ENCODE measurements around the gene ZBED2. TPM values are rescaled to one million over a fixed set of nuclear protein-coding genes. Genes with fewer than 3 reads are reported as not detected.

The ZBED2 gene
- total RNA-seq, 3 donors from 2014 or later = not detected

DNA sequence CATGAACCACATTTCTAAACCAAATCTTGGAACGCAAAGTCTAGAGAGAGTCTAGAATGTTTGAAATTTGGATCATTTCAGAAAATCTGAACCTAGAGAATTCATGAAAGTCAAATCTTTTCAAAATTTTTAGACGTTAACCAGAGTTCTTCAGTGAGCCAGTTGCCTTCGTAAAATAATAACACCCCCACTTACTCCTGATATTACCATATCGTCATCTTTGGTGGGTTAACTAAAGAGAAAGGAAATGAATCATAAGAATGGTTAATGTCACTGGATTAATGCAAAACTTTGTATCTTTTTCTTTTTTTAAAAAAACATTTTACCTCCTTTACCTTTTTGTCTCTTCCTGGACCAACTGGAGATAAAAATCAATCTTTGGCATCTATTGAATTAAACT, 1.2 kb upstream of the ZBED2 start:
- H3K4me3 ChIP-seq = no peak overlapping the region
- no peak for DNase-seq (ENCODE audit: low spot score in 2 of 2)
- H3K9me3 ChIP-seq = no peaks in the 10 kb centered on the region
- no peaks in the 10 kb centered on the region for H3K27me3 ChIP-seq
- intact Hi-C loops (cut with DNase I; ENCODE audit: low total_unique reads) = no loop called here
- H3K4me1 ChIP-seq = no peaks in the 10 kb centered on the region
- no peak for TF ChIP-seq POLR2A (IDR thresholded peaks at IDR 0.05)
- no peak overlapping the region for H3K27ac ChIP-seq
- peaks cover 4% of the 10 kb centered on the region for H3K36me3 ChIP-seq

DNA sequence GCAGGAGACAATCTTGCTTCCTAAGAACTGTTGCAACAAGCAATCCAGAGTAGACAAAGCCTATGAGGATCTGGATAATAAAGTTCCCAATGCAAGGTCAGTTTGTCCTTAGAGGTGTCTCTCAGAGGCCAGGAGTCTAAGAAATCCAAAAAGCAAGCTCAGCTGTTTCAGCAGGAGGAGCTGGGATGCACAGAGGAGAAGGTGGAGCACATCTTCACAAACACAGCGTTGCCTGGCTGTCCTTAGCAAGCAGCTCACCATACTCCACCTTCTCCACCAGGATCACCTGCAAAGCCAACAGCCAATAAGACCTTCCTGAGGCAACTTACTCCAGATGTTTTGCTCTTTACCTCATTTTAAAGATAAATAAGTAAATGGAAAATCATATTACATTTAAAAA, 365 bp downstream of the ZBED2 start:
- Histone ChIP-seq H3K27me3 (no peaks in the 10 kb centered on the region), H3K36me3 (no peaks in the 10 kb centered on the region), H3K9me3 (no peaks in the 10 kb centered on the region), H3K27ac (no peak overlapping the region), H3K4me1 (no peaks in the 10 kb centered on the region), H3K4me3 (no peak overlapping the region)
- intact Hi-C loops (cut with DNase I; ENCODE audit: low total_unique reads) = no loop called here
- TF ChIP-seq, protein P1, sequence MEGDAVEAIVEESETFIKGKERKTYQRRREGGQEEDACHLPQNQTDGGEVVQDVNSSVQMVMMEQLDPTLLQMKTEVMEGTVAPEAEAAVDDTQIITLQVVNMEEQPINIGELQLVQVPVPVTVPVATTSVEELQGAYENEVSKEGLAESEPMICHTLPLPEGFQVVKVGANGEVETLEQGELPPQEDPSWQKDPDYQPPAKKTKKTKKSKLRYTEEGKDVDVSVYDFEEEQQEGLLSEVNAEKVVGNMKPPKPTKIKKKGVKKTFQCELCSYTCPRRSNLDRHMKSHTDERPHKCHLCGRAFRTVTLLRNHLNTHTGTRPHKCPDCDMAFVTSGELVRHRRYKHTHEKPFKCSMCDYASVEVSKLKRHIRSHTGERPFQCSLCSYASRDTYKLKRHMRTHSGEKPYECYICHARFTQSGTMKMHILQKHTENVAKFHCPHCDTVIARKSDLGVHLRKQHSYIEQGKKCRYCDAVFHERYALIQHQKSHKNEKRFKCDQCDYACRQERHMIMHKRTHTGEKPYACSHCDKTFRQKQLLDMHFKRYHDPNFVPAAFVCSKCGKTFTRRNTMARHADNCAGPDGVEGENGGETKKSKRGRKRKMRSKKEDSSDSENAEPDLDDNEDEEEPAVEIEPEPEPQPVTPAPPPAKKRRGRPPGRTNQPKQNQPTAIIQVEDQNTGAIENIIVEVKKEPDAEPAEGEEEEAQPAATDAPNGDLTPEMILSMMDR (IDR thresholded peaks at IDR 0.05) = no peak
- no peak for TF ChIP-seq POLR2A (IDR thresholded peaks at IDR 0.05)
- TF ChIP-seq POLR2AphosphoS5 (IDR thresholded peaks at IDR 0.05) = no peak
- no peak for DNase-seq (ENCODE audit: low spot score in 2 of 2)

DNA sequence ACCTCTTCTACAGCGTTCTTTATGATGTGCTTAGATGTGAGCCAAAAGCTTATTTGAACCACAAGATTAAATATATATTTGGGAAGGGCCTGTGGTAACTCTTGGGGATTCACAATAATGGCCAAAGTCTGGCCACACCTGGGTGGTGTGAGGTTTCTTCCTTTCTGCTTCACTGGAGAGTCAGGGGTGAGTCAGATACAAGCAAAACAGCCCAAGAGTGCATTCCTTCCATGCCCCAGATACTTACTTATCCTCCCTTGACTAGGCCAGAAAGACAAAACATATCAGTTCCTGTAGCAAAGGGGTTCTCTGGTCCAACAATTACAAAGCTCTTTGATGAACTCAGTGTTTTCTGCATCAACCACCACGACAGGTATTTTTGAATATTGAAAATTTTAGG, 941 bp downstream of the ZBED2 start:
- no peak for TF ChIP-seq POLR2A (IDR thresholded peaks at IDR 0.05)
- TF ChIP-seq POLR2AphosphoS5 (IDR thresholded peaks at IDR 0.05) = no peak
- TF ChIP-seq, protein P1 (IDR thresholded peaks at IDR 0.05) = no peak

DNA sequence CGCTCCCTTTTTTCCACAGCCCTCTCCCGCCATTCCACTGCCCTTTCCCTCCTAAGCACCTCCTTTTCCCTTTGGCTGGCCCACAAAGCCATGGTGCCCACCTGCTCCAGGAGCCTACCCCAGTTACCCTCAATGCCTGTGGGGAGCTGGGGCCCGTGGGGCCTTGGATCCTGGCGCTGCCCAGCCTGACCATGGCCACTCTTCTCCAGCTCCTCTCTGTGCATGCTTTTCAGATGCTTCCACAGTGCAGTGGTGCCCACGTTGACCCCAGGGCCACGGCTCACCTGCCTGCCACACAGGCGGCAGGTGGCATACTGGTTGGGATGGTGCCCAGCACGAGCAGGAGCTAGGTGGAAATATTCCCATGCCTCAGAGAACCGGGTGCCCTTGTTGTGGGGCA, 1.5 kb downstream of the ZBED2 start:
- Histone ChIP-seq H3K27me3 (no peaks in the 10 kb centered on the region), H3K36me3 (no peaks in the 10 kb centered on the region), H3K9me3 (no peaks in the 10 kb centered on the region), H3K27ac (no peak overlapping the region), H3K4me1 (no peaks in the 10 kb centered on the region), H3K4me3 (no peak overlapping the region)
- no peak for DNase-seq (ENCODE audit: low spot score in 2 of 2)
- TF ChIP-seq, protein P1 (IDR thresholded peaks at IDR 0.05) = no peak
- TF ChIP-seq POLR2AphosphoS5 (IDR thresholded peaks at IDR 0.05) (no peak), POLR2A (IDR thresholded peaks at IDR 0.05) (no peak)
- intact Hi-C loops (cut with DNase I; ENCODE audit: low total_unique reads) = no loop called here

More for the DNA sequence above, 941 bp downstream of the ZBED2 start:
- no peak for DNase-seq (ENCODE audit: low spot score in 2 of 2)
- Histone ChIP-seq H3K4me3 (no peak overlapping the region), H3K9me3 (no peaks in the 10 kb centered on the region), H3K27me3 (no peaks in the 10 kb centered on the region), H3K36me3 (no peaks in the 10 kb centered on the region), H3K4me1 (no peaks in the 10 kb centered on the region), H3K27ac (no peak overlapping the region)
- intact Hi-C loops (cut with DNase I; ENCODE audit: low total_unique reads) = no loop called here

DNA sequence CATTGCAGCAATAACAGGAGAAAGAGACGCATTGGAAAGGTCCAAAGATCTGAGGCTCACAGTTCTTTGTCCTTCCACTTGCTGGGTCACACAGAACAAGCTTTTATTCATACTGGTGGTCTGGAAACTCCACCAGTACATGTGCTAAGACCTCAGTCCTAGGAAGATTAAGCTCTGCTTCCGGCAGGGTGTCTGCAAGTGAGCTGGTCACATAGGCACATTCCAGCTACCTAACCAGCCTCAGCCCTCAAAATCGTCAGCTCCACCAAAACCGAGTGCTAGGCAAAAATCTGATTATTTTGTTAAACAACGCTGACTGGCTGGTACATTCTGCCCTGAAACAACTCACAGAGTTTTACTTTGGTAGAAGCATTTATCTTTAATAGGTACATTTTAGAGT, 2.2 kb downstream of the ZBED2 start:
- no peak for DNase-seq (ENCODE audit: low spot score in 2 of 2)
- intact Hi-C loops (cut with DNase I; ENCODE audit: low total_unique reads) = no loop called here
- Histone ChIP-seq H3K4me3 (no peak overlapping the region), H3K27me3 (no peaks in the 10 kb centered on the region), H3K36me3 (no peaks in the 10 kb centered on the region), H3K9me3 (no peaks in the 10 kb centered on the region), H3K27ac (no peak overlapping the region), H3K4me1 (no peaks in the 10 kb centered on the region)
- no peak for TF ChIP-seq POLR2A (IDR thresholded peaks at IDR 0.05)
- TF ChIP-seq, protein P1 (IDR thresholded peaks at IDR 0.05) = no peak
- no peak for TF ChIP-seq POLR2AphosphoS5 (IDR thresholded peaks at IDR 0.05)

DNA sequence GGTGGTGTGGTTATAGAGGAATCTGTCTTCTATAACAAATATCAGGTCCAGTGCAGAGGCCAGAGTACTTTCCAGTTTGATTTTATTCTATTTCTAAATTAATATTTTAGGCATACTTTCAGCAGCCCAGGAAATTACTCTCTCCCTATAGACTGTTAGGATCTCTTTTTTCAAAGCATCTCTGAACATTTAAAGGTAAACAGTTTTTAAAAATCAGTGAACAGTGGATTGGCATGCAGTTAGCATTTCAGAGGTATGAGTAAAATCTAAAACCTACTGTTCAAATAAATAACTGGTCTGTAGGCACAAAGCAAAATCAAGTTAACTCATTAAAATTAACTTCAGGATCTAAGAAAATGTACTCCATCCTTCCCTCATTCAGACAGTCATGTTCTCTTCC, 3.0 kb downstream of the ZBED2 start:
- intact Hi-C loops (cut with DNase I; ENCODE audit: low total_unique reads) = no loop called here
- no peak for DNase-seq (ENCODE audit: low spot score in 2 of 2)
- no peaks in the 10 kb centered on the region for H3K27me3 ChIP-seq
- H3K36me3 ChIP-seq = no peaks in the 10 kb centered on the region
- no peak overlapping the region for H3K27ac ChIP-seq
- H3K4me3 ChIP-seq = no peak overlapping the region
- no peaks in the 10 kb centered on the region for H3K9me3 ChIP-seq
- TF ChIP-seq, protein P1 (IDR thresholded peaks at IDR 0.05) = no peak
- TF ChIP-seq POLR2AphosphoS5 (IDR thresholded peaks at IDR 0.05) (no peak), POLR2A (IDR thresholded peaks at IDR 0.05) (no peak)
- H3K4me1 ChIP-seq = no peaks in the 10 kb centered on the region

Measured in breast epithelium (tissue), 4 donors.